Mesothelial cell of epicardium (in vitro differentiated cells): ENCODE data around the gene NPM1. TPM values are rescaled to one million over a fixed set of nuclear protein-coding genes. Genes with fewer than 3 reads are reported as not detected.

Experiments used
- DNase-seq, 2 experiments: peaks; one replicate each; pipeline ENCODE4 v3.0.0; 2021; ENCODE audit warnings: low spot score in 2 of 2; ENCODE audit not compliant: unreplicated experiment in 2 of 2
- H3K27ac Mint-ChIP-seq: 2 replicates; pipeline ENCODE4 v1.8.0; 2021; ENCODE audit warnings: mixed read lengths
- H3K27me3 Mint-ChIP-seq: 2 replicates; pipeline ENCODE4 v1.8.0; 2021; ENCODE audit warnings: low read depth, mixed read lengths
- H3K36me3 Mint-ChIP-seq: 2 replicates; pipeline ENCODE4 v1.8.0; 2021; ENCODE audit warnings: mixed read lengths
- H3K4me1 Mint-ChIP-seq: 2 replicates; pipeline ENCODE4 v1.8.0; 2021; ENCODE audit warnings: mixed read lengths
- H3K4me3 Mint-ChIP-seq: 2 replicates; pipeline ENCODE4 v1.8.0; 2021; ENCODE audit warnings: mild to moderate bottlenecking, moderate library complexity, mixed read lengths
- H3K9me3 Mint-ChIP-seq: 2 replicates; pipeline ENCODE4 v1.8.0; 2021; ENCODE audit warnings: mixed read lengths
- CTCF ChIP-seq: fragments of 200-600 bp; sonication (generic); IDR thresholded peaks from one replicate; pipeline ENCODE4 v1.5.0; 2021; ENCODE audit warnings: antibody characterized with exemption; ENCODE audit not compliant: unreplicated experiment
- total RNA-seq: library from RNA; stranded (reverse); gene quantifications from 3 replicates; pipeline ENCODE4 v1.2.1, GENCODE V29; 2021

The NPM1 gene
- total RNA-seq, 1 donor from 2014 or later: 1,674 TPM

GRCh38 chr5:171444582-171444981 is 56.9 kb downstream of the NPM1 start:
- no peak overlapping the region for H3K4me3 Mint-ChIP-seq
- TF ChIP-seq CTCF: no peak
- no peak for DNase-seq
- H3K27me3 Mint-ChIP-seq: no peaks in the 10 kb centered on the region
- no peaks in the 10 kb centered on the region for H3K9me3 Mint-ChIP-seq
- peaks cover 37% of the 10 kb centered on the region for H3K4me1 Mint-ChIP-seq
- H3K27ac Mint-ChIP-seq: no peak overlapping the region
- H3K36me3 Mint-ChIP-seq: no peaks in the 10 kb centered on the region

GRCh38 chr5:171445644-171446516 is 58.2 kb downstream of the NPM1 start:
- TF ChIP-seq CTCF: no peak
- Mint-ChIP-seq H3K4me1 (peaks cover 44% of the 10 kb centered on the region), H3K27me3 (no peaks in the 10 kb centered on the region), H3K9me3 (no peaks in the 10 kb centered on the region), H3K27ac (peak overlapping the region; percentile 60), H3K36me3 (no peaks in the 10 kb centered on the region), H3K4me3 (no peak overlapping the region)
- DNase-seq: no peak

GRCh38 chr5:171447226-171447625 is 59.6 kb downstream of the NPM1 start:
- no peaks in the 10 kb centered on the region for H3K9me3 Mint-ChIP-seq
- no peaks in the 10 kb centered on the region for H3K36me3 Mint-ChIP-seq
- no peaks in the 10 kb centered on the region for H3K27me3 Mint-ChIP-seq
- TF ChIP-seq CTCF: no peak
- no peak overlapping the region for H3K4me3 Mint-ChIP-seq
- H3K27ac Mint-ChIP-seq: no peak overlapping the region
- no peak for DNase-seq
- peaks cover 44% of the 10 kb centered on the region for H3K4me1 Mint-ChIP-seq

- no peak overlapping the region for H3K4me3 Mint-ChIP-seq
- DNase-seq: no peak
- TF ChIP-seq CTCF: no peak
- no peaks in the 10 kb centered on the region for H3K9me3 Mint-ChIP-seq
- H3K27me3 Mint-ChIP-seq: no peaks in the 10 kb centered on the region
- no peaks in the 10 kb centered on the region for H3K36me3 Mint-ChIP-seq
- H3K27ac Mint-ChIP-seq: peak overlapping the region; percentile 21
- peaks cover 33% of the 10 kb centered on the region for H3K4me1 Mint-ChIP-seq
Measured at GRCh38 chr5:171449426-171449825, 61.8 kb downstream of the NPM1 start.

GRCh38 chr5:171450423-171451331 is 63.0 kb downstream of the NPM1 start:
- Mint-ChIP-seq H3K4me3 (peak overlapping the region; percentile 43), H3K36me3 (no peaks in the 10 kb centered on the region)
- TF ChIP-seq CTCF: no peak

More at GRCh38 chr5:171450423-171451331, 63.0 kb downstream of the NPM1 start:
- peaks cover 31% of the 10 kb centered on the region for H3K4me1 Mint-ChIP-seq
- H3K27me3 Mint-ChIP-seq: no peaks in the 10 kb centered on the region
- peak overlapping the region; percentile 76 for H3K27ac Mint-ChIP-seq
- DNase-seq: peak; percentile 42 to 61
- H3K9me3 Mint-ChIP-seq: no peaks in the 10 kb centered on the region
